RWPE1 (cell line): ENCODE results near the gene DEPDC5.

Experiments
- CTCF ChIA-PET: fragments of 350-600 bp; sonication (Branson Sonifier 250); formaldehyde crosslinking; extraction: SDS; loops from one replicate; lab custom pipeline; 2021; lab: Yijun Ruan, JAX
- POLR2A ChIA-PET: fragments of 400-600 bp; formaldehyde crosslinking; extraction: SDS; loops from one replicate; lab custom pipeline; 2020; ENCODE audit warnings: antibody characterized with exemption; ENCODE audit not compliant: low non-redundant PET; lab: Yijun Ruan, JAX
- DNase-seq: peaks from one replicate; pipeline ENCODE4 v3.0.0; 2012; ENCODE audit warnings: low spot score
- H3K27ac ChIP-seq: fragments of 450-650 bp; 2 replicates; pipeline ENCODE4 v1.5.1; 2017
- CTCF ChIP-seq: fragments of 450-650 bp; conservative IDR thresholded peaks from 2 replicates; pipeline ENCODE4 v1.5.1; 2017; ENCODE audit warnings: low read depth, mild to moderate bottlenecking

DEPDC5 gene

GRCh38 chr22:31841078-31841827, 87.4 kb downstream of the DEPDC5 start:
- DNase-seq = no peak
- no peak for TF ChIP-seq CTCF
- POLR2A ChIA-PET = no interaction called here
- CTCF ChIA-PET = no interaction called here
- no peak overlapping the region for H3K27ac ChIP-seq

DNA sequence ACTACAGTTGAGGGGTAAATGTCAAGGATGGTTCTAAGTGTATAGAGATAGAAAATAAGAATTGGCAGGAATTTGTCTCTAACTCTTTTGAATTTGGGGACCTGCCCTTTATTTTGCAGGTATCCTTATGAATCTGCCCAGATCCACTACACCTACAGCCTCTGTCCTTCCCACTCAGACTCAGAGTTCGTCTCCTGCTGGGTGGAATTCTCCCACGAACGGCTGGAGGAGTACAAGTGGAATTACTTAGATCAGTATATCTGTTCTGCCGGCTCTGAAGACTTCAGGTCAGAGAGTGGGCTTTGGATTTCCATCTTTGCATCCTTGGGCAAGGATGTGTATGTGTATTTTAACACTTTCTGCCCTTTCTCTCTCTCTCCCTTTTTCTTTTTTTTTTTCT, 89.7 kb downstream of the DEPDC5 start:
- no peak for TF ChIP-seq CTCF
- no peak for DNase-seq
- no peak overlapping the region for H3K27ac ChIP-seq
- ChIA-PET CTCF (no interaction called here), POLR2A (no interaction called here)

- ChIA-PET POLR2A (no interaction called here), CTCF (no interaction called here)
- no peak for DNase-seq
These were observed 91.1 kb downstream of the DEPDC5 start for GRCh38 chr22:31844941-31845340.

DNA sequence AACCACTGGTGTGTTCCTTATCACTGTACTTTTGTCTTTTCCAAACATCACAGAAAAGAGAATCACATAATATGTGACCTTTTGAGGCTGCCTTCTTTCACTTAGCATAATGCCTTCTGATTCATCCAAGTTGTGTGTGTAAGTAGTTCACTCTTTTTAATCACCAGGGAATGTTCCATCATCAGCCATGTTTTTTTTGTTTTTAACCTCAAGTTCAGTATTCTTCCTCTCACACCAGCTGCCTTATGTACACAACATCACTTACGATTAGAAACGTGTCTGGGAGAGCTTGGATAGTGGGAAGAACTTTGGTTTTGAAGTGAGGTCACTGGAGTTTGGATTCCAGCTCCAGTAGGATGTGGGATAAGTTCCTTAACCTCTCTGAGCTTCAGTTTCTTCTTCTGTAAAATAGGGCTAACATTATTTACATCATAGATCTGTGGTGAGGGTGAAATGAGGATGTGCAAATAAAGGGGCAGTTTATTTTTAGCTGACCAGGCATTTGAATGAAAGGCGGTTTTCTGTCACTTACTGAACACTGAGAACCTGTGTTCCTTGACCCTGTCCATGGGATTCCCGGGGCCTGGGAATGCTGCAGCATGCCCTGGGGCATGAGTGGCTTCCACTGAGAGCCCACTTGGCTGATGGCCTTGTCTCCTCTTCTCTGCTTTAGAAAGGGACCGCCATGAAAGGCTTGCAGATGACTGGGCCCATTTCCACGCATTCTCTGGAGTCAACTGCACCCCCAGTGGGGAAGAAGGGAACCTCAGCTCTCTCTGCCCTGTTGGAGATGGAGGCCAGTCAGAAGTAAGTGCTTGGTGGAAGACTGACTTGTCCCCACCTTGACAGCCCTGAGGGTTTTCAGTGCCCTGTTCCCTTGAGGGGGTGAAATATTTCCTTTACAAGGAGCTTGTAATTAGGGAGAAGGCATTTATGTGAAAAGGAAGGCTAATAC, 92.6 kb downstream of the DEPDC5 start:
- POLR2A ChIA-PET = no interaction called here
- no peak overlapping the region for H3K27ac ChIP-seq
- CTCF ChIA-PET = interaction anchor here (0.7 kb wide), 1 partner anchor 369 kb away, joined by 3 read pairs; no protein-coding TSS in a partner anchor
- no peak for DNase-seq
- no peak; the same call in 1 of the 2 replicates for TF ChIP-seq CTCF

More at GRCh38 chr22:31844941-31845340, 91.1 kb downstream of the DEPDC5 start:
- H3K27ac ChIP-seq = no peak overlapping the region
- TF ChIP-seq CTCF = no peak

- ChIA-PET POLR2A (no interaction called here), CTCF (no interaction called here)
- H3K27ac ChIP-seq = no peak overlapping the region
- no peak for TF ChIP-seq CTCF
- no peak for DNase-seq
These were observed 94.6 kb downstream of the DEPDC5 start for GRCh38 chr22:31848411-31848810.

DNA sequence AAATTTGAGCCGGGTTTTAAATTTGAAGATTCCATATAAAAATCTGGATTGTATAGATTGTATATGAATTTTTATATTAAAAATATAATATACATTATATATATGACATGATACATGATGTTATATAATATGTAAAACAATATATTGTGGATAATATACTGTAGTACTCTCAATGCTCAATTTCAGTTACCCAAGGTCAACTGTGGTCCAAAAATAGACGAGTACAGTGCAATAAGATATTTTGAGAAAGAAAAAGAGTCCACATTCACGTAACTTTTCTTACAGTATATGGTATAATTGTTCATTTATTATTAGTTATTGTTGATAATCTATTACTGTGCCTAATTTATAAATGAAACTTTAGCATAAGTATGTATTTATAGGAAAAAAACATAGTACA, 96.3 kb downstream of the DEPDC5 start:
- CTCF ChIA-PET = no interaction called here
- H3K27ac ChIP-seq = no peak overlapping the region
- DNase-seq = no peak
- POLR2A ChIA-PET = no interaction called here
- no peak for TF ChIP-seq CTCF
